ENCODE data around the gene RNGTT.
"Not testable (repeated sequence)": the region's sequence is repeated elsewhere in the genome, so short reads cannot be mapped to it uniquely, and the experiment has no call there.

Gene RNGTT

DNA sequence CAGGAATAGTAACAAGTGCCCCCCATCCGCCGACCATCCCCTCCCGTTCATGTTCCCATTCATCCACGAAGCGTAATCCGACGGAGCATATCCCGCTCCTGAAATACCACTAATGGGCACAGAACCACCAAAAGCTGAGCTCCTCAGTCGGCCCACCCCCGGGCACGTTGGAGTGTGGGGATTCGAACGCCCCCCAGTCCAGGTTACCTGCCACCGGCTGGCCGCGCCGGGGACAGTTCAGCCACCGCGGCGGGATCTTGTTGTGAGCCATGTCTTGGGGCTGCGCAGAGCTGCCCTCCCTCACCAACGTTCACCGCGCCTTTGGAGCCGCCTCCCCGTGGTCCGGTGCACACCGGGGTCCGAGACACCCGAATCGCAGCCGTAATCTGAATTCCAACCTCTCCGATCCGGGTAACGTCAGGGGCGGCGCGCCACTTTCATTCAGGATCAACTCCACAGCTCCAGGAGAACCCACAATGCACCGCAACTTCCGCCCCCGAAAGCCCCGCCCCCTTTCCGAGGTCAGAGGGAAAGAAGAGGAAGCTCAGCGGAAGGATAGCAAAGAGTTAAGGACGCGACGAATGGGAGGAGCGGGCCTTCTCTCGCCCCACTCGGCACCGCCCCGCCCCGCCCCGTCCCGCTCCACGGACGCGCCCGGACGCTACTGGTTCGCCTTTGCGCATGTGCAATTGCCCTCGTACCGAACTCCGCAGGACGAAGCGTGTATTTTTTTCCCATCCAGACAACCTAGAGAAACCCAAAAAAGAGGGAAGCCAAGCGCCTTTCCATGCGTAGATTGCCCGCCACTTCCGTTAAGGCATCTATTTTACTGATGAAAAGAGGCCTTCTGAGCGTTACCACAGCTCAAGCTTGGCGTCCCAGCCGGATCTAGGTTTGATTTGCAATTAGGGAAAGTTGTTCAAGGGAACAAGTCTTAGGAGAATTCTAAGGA, at the start of gene RNGTT:
RNGTT (minus strand) TSS at position 480 of the 952 bp plus-strand sequence; CDS start at position 271, 209 bp downstream.
- FAIRE-seq = peak; percentile 76
- peak; percentile 90 for DNase-seq (ENCODE audit: low spot score)

DNA sequence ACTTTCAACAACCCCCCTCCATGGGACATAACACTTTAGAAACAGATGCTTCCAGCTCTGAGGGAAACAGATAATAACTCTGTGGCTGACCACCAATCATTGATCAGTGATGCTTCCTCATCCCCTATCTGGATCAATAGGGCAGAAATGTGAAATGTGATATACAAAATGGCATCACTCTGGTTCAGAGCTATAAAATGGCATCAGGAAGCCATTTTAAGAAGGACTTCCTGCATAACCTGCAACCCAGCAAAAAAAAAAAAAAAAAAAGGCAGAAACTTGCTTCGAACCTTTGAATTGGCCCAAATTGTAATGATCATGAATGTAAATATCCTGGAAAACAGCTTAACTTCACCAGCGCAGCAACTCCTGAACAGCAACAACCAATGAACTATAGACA, 48.0 kb upstream of the RNGTT start:
- no peak for FAIRE-seq
- no peak for DNase-seq (ENCODE audit: low spot score)

DNA sequence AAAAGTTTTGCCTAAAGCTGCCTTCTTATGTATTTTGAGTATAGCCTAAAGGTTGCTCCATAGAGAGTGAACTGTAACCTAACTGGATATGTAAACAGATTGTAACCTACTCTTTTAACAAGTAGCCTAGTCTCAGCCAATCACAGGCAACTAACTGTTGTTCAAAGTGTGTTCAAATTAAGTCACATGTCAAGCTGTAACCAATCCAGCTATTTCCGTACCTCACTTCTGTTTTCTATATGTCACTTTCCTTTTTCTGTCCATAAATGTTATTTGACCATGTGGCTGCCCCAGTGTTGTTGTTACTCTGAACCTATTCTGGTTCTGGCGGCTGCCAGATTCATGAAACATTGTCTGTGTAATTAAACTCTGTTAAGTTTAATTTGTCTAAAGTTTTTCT, 47.4 kb upstream of the RNGTT start:
- no peak for FAIRE-seq
- DNase-seq (ENCODE audit: low spot score) = no peak

DNA sequence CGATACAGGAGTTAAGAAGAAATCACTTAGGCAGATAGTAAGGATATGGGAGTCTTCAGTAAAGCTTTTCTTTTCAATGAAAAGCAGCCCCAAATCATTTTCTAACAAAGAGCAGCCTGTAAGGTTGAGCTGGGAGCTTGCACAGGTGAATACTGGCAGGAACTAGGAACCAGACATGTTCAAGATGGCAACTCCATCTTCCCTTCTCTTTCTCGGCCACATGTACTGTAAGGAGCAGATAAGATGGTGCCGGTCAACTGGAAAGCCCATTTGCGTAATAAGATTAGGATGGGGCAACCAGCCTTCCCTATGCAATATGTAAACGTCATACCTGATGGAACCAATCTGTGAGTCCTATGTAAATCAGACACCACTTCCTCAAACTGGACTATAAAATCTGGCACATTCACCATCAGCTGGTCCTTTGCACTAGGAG, 46.2 kb upstream of the RNGTT start:
- FAIRE-seq (no peak), DNase-seq (ENCODE audit: low spot score) (no peak)

DNA sequence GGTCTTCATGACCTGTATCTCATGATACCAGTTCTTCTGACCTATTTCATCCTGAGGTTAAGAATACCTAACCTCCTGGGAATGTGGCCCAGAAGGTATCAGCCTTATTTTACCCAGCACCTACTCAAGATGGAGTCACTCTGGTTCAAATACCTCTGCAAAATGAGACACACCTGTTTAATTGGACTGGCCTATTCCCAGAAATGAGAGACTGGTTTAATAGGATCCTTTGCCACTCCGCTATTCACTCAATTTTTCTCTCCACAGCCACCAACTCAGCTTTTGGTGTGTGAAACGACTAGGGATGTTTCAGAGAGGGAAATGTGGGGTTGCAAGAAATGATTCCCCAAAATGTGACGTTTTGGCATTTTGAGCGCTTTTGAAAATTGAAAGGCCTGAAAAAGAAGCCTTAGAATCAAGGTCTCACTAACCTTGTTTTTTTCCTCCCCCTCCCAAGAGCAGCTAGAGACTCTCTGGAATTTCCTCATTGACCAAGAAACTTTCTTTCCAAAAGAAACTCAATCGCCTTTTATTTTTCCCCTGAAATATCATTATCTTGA, 45.5 kb upstream of the RNGTT start:
- DNase-seq (ENCODE audit: low spot score) (no peak), FAIRE-seq (no peak)

DNA sequence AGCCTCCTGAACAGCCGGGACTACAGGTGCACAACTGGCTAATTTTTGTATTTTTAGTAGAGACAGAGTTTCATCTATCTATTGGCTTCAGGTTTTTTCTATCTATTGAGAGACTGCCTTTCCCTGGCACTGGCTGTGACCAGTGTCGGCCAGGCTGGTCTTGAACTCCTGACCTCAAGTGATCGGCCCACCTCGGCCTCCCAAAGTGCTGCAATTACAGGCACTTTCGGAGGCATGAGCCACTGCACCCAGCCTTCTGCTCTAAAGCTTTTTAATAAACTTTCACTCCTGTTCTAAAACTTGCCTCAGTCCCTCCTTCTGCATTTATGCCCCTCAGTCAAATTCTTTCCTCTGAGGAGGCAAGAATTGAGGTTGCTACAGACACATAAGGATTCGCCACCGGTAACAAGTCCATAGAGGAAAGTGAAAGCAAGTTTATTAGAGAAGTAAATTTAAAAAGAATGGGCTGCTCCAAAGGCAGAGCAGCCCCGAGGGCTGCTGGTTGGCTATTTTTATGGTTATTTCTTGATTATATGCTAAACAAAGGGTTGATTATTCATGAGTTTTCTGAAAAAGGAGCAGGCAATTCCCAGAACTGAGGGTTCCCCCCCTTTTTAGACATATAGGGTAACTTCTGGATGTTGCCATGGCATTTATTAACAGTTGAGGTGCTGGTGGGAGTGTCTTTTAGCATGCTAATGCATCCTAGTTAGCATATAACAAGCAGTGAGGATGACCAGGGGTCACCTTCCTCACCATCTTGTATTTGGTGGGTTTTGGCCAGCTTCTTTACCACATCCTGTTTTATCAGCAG, 44.8 kb upstream of the RNGTT start:
- FAIRE-seq (no peak), DNase-seq (ENCODE audit: low spot score) (no peak)

DNA sequence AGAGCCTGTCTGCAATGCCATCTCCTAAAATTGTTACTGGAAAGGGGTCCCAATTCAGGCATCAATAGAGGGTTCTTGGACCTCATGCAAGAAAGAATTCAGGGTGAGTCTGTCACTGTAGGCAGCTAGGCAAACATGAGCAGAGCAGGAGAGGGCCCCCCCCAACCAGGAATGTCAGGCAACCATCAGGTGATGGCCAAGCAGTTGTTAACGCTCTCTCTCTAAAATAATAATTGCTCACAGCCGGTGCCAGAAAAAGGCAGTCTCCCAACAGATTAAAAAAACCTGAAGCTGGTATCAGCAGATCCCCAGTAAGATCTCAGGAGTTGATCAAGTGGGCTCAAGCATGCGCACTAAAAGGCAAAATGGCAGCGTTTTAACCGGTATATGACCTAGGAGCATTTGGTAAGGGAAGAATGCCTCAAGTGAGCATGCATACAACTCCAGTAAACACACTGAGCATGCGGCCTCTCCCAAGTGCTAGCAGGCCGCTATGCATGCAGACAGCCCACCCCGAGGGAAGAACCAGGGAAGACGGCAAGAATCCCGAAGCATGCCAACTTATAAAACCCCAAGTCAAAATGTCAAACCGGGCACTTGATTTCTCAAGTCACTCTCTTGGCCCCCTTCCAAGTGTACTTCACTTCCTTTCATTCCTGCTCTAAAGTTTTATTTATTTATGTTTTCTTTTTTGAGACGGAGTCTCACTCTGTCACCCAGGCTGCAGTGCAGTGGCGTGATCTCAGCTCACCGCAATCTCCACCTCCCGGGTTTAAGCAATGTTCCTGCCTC, 44.0 kb upstream of the RNGTT start:
- DNase-seq (ENCODE audit: low spot score) (no peak), FAIRE-seq (no peak)

DNA sequence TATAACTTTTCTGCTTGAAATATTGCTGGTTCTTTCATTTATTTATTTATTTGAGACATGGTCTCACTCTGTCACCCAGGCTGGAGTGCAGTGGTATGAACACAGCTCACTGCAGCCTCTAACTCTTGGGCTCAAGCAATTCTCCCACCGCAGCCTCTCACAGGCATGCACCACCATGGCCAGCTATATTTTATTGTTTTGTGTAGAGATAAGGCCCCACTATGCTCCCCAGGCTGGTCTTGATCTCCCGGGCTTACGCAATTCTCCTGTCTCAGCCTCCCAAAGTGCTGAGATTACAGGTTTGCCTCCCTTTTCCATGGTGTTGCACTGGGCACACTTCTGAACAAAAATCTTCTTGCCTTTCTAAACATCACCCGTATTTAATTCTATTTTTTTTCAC, 39.1 kb upstream of the RNGTT start:
- no peak for DNase-seq (ENCODE audit: low spot score)
- FAIRE-seq = no peak

DNA sequence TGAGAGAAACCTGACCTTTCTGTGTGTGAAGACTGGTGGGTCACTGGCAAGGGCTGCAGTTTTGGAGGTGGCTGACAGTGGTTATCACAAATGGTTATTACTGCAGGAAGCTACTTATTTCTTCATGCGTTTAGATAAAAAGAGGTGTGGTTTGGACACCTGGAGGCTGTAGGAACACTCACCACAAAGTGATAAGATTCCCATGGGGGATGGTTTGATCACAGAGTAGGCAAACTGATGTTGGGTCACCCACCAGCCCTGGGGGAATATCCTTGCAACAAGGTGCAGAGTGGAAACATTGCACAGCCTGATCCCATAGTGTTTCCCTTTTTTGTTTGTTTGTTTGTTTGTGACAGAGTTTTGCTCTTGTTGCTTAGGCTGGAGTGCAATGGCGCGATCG, 33.9 kb upstream of the RNGTT start:
- no peak for FAIRE-seq
- DNase-seq (ENCODE audit: low spot score) = no peak

DNA sequence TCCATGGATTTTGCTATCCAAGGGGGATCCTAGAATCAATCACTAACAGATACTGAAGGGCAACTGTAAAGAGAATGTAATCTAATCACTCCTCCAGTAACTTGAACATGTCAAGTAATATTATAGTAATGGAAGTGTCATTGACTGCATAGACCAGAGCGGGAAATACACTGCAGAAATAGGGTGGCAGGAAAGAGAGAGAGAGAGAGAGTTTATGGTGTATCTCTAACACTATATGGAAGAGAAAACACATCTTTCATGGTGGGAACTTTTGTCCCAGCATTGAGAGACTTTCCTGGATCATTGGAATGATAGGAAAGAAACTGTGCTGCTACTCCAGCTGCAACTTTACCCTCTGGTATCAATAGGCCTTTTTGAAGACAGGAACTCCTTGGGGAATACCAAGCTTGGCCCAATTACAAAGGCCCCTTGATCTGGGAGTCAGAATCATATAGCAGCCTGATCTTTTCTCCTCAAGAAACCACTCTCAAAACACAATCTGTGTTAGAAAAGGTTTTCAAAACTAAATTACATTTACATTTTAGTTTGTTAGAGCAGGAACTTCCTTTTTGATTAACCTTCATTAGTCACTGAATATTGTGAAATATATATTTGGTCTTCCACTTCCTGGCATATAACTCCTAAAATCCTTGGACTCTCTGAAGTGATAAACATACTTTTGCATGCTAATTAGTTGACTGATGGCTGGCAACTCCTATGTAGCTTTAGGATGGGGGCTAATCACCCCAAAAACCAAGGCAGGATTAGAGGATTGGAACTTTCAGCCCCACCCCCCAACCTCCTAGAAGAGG, 29.5 kb upstream of the RNGTT start:
- DNase-seq (ENCODE audit: low spot score) (no peak), FAIRE-seq (no peak)

DNA sequence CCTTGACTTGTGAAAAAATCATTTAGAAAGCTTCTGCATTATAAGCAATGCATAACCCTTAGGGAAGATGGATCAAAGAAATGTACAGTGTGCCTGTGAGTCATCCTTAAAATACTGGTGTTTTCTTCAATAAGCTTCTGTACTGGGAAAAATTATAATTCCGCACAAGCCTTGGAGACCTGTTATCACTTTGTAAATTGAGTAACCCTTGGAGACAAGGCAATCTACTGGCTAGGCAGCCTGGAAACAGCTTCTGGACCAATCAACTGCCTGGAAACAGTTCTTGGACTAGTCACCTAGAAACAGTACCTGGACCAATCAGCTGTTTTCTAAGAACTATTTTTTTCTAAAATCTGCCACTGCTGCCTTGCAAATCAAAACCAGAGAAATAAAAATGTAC, 25.8 kb upstream of the RNGTT start:
- DNase-seq (ENCODE audit: low spot score) = no peak
- no peak for FAIRE-seq

DNA sequence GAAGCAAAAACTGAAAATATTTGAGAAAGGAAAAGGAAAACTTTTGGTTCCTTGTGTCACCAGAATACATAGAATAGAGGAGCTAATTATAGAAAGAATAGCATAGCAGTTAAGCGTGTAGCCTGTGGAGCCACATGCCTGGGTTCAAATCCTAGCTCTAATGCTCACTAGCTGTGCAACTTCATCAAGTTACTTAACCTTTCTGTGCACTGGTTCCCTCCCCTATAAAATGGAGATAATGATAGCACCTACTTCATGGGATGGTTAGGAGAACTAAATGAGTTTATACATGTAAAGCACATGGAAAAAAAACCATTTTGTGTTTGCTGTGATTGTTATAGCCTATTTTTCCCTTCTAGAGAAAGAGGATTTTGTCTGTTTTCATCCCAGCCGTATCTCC, 24.5 kb upstream of the RNGTT start:
- DNase-seq (ENCODE audit: low spot score) = no peak
- no peak for FAIRE-seq

DNA sequence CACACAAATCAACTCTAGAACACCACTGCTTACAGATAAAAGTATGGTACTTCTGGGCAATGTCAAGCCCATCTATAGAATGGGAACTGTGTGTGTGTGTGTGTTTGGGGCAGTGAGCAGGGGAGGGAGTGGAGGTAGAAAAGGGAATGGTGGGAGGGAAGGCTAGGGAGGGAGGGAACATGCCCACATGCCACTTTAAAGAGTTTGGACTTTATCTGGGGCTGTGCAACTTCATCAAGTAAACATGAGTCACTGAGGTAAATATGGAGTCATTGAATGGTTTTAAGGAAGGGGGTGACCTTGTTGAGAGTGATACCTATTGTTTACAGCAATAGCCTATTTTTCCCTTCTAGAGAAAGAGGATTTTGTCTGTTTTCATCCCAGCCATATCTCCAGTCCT, 22.5 kb upstream of the RNGTT start:
- DNase-seq (ENCODE audit: low spot score) = no peak
- no peak for FAIRE-seq

DNA sequence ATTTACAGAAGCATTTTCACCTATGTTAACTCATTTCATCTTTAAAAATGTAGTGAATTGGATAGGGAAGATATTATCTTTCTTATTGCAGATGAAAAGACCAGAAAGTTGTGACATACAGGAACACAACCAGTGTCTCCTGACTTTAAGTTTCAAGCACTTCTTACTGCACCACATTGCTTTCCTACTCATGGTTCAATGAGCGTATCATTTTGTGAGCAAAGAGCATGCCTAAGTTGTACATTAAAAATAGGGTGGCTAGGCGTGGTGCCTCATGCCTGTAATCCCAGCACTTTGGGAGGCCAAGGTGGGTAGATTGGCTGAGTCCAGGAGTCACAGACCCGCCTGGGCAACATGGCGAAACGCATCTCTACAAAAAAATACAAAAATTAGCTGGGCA, 21.2 kb upstream of the RNGTT start:
- no peak for FAIRE-seq

DNA sequence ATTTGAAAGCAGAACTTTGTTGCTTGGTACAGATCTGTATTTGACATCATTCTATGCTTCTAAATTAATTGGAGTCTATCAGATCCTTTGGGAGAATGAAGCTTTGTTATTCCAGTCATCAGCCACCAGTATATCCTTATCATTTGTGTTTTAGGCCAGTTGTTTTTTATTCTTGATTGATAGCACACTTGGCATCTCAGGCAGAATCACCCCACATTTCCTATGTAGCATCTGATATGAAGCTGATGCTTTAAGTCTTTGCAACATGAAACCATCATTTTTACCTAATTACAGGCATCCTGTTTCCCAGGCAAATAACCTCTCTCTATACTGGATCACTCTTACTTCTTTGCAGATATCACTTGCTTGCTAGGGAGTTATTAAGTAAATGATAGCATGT, 20.7 kb upstream of the RNGTT start:
- DNase-seq (ENCODE audit: low spot score) = no peak
- FAIRE-seq = no peak

More for the DNA sequence above, 21.2 kb upstream of the RNGTT start:
- DNase-seq (ENCODE audit: low spot score) = no peak

DNA sequence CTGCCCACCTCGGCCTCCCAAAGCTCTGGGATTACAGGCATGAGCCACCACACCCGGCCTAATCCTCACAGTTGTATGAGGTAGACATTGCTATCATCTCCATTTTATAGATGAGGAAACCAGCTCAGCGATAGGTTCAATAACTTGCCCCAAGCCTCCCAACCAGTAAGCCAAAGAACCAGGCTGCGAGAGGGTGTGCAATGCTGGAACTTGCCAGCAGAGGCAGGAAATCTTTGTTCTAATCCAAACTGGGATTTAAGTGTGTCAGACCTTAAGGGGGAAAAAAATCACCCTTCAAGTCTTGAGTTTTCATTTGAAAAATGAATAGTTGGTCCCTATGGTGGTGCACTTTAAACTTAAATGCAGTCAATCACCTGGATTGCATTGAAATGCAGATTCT, 20.1 kb upstream of the RNGTT start:
- no peak for DNase-seq (ENCODE audit: low spot score)
- FAIRE-seq = no peak

DNA sequence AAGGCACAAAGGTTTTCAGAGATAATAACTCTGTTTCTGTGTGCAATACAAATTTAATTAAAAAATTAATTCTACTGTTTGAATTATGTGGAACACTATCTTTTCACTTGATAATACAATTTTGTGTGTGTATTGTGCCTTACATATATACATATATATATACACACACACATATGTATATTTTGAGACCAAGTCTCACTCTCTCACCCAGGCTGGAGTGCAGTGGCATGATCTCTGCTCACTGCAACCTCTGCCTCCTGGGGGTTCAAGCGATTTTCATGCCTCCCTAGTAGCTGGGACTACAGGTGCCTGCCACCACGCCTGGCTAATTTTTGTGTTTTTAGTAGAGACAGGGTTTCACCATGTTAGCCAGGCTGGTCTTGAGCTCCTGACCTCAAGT, 19.7 kb upstream of the RNGTT start:
- FAIRE-seq; DNase-seq (ENCODE audit: low spot score): not testable (repeated sequence)

DNA sequence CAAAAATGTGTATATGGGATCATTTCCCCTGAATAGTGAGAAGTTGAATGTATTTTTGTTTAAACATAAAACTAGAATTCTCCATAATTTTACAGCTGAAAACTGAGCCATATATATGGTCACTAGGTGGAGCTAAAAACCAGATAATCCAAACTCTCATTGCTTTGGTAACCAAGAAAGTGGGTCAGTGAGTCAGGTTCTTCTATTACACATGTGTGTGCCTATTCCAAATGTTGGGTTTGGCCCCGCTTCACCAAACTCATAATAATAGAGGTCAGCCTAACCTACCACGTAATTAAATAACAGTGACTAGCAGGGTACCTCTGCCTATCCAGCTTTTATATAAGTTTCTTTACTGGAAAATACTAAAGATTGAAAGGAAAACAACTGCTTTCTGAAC, 19.3 kb upstream of the RNGTT start:
- FAIRE-seq (peak; percentile 88), DNase-seq (ENCODE audit: low spot score) (peak; percentile 55)

DNA sequence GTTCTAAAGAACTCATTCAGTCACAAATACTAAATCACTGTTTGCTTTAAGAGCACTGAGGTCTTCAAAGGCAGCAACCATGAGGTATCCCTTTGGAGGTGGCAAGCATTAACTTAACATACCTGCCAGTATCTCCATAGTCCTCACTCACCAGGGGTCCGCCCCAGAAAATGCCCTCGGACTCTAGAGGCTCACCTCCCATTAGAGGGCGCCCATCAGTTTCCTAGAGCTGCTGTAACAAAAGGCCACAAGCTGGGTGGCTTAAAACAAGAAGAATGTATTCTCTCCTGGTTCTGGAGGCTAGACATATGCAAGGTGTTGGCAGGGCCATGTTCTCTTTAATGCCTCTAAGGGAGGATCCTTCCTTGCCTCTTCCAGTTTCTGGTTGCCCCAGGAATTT, 12.0 kb upstream of the RNGTT start:
- FAIRE-seq = no peak
- no peak for DNase-seq (ENCODE audit: low spot score)
